Measurements from ENCODE around the gene ZNF750.

Gene ZNF750

DNA sequence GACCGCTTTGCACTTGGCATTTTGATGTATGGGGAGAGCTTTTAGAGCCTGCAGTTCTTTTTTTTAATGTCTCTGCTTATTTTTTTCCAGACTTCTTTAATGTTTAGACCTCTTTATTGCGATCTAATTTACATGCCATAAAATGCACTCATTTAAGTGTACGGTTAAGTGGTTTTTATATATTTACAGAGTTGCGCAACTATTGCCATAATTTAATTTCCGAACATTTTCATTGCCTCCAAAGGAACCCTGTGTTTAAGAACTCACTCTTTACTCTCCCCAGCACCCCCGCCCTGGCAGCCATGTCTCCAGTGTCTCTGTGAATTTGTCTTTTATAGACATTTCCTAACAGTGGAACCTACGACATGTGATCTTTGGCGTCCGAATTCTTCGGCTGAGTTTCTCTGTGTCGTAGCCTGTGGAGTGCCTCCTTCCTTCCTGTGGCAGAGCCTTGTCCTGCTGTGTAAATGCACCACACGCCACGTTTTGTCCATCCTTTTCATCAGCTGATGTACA lies 24.0 kb downstream of the ZNF750 start:
- Histone ChIP-seq H3K27ac (replicated peaks) (no peak overlapping the region), H3K4me3 (replicated peaks; ENCODE audit: insufficient read depth, low read length) (no peak overlapping the region)
- TF ChIP-seq GABPA (IDR thresholded peaks at IDR 0.05; ENCODE audit: low read depth) = no peak
- TF ChIP-seq, protein P1, sequence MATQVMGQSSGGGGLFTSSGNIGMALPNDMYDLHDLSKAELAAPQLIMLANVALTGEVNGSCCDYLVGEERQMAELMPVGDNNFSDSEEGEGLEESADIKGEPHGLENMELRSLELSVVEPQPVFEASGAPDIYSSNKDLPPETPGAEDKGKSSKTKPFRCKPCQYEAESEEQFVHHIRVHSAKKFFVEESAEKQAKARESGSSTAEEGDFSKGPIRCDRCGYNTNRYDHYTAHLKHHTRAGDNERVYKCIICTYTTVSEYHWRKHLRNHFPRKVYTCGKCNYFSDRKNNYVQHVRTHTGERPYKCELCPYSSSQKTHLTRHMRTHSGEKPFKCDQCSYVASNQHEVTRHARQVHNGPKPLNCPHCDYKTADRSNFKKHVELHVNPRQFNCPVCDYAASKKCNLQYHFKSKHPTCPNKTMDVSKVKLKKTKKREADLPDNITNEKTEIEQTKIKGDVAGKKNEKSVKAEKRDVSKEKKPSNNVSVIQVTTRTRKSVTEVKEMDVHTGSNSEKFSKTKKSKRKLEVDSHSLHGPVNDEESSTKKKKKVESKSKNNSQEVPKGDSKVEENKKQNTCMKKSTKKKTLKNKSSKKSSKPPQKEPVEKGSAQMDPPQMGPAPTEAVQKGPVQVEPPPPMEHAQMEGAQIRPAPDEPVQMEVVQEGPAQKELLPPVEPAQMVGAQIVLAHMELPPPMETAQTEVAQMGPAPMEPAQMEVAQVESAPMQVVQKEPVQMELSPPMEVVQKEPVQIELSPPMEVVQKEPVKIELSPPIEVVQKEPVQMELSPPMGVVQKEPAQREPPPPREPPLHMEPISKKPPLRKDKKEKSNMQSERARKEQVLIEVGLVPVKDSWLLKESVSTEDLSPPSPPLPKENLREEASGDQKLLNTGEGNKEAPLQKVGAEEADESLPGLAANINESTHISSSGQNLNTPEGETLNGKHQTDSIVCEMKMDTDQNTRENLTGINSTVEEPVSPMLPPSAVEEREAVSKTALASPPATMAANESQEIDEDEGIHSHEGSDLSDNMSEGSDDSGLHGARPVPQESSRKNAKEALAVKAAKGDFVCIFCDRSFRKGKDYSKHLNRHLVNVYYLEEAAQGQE (IDR thresholded peaks at IDR 0.05; ENCODE audit: insufficient replicate concordance, low read depth) = no peak
- no peak for TF ChIP-seq POLR2AphosphoS5 (IDR thresholded peaks at IDR 0.05; ENCODE audit: low read depth)
- TF ChIP-seq SPI1 (IDR thresholded peaks at IDR 0.05; ENCODE audit: borderline replicate concordance, low read depth) = no peak
- TF ChIP-seq, protein P2, sequence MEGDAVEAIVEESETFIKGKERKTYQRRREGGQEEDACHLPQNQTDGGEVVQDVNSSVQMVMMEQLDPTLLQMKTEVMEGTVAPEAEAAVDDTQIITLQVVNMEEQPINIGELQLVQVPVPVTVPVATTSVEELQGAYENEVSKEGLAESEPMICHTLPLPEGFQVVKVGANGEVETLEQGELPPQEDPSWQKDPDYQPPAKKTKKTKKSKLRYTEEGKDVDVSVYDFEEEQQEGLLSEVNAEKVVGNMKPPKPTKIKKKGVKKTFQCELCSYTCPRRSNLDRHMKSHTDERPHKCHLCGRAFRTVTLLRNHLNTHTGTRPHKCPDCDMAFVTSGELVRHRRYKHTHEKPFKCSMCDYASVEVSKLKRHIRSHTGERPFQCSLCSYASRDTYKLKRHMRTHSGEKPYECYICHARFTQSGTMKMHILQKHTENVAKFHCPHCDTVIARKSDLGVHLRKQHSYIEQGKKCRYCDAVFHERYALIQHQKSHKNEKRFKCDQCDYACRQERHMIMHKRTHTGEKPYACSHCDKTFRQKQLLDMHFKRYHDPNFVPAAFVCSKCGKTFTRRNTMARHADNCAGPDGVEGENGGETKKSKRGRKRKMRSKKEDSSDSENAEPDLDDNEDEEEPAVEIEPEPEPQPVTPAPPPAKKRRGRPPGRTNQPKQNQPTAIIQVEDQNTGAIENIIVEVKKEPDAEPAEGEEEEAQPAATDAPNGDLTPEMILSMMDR (IDR thresholded peaks at IDR 0.05; ENCODE audit: insufficient read depth, low read length) = no peak

DNA sequence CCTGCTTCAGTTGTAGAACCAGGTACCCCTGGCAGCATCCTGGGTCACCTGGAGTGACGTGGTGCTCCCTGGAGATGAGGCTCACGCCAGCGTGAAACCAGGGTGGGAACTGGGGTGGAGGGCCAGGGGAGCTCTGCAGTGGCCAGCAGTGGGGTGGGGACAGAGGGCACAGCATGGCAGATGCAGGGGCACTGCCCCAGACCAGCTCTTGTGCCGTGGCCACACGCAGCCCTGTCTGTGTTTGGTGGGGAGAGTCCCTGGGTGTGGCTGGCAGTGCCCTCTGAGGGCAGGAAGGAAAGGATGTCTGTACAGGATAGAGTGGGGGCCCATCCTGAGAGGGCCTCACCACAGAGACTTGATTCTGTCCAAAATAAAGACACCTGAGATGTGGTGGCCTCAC lies 24.5 kb downstream of the ZNF750 start:
- no peak overlapping the region for H3K27ac ChIP-seq (replicated peaks)
- no peaks in the 10 kb centered on the region for H3K27me3 ChIP-seq (ENCODE audit: insufficient read depth, poor library complexity, severe bottlenecking)
- no peak for DNase-seq (ENCODE audit: low read depth in 1 of 2, low spot score in 1 of 2)
- no peak overlapping the region for H3K4me3 ChIP-seq (replicated peaks; ENCODE audit: insufficient read depth, low read length)
- TF ChIP-seq GABPA (IDR thresholded peaks at IDR 0.05; ENCODE audit: low read depth) (no peak), POLR2AphosphoS5 (IDR thresholded peaks at IDR 0.05; ENCODE audit: low read depth) (no peak), SPI1 (IDR thresholded peaks at IDR 0.05; ENCODE audit: borderline replicate concordance, low read depth) (no peak)
- TF ChIP-seq, protein P2 (IDR thresholded peaks at IDR 0.05; ENCODE audit: insufficient read depth, low read length) = no peak
- TF ChIP-seq, protein P1 (IDR thresholded peaks at IDR 0.05; ENCODE audit: insufficient replicate concordance, low read depth) = no peak

More for the DNA sequence above, 24.0 kb downstream of the ZNF750 start:
- DNase-seq (ENCODE audit: low read depth in 1 of 2, low spot score in 1 of 2) = no peak
- no peaks in the 10 kb centered on the region for H3K27me3 ChIP-seq (ENCODE audit: insufficient read depth, poor library complexity, severe bottlenecking)

DNA sequence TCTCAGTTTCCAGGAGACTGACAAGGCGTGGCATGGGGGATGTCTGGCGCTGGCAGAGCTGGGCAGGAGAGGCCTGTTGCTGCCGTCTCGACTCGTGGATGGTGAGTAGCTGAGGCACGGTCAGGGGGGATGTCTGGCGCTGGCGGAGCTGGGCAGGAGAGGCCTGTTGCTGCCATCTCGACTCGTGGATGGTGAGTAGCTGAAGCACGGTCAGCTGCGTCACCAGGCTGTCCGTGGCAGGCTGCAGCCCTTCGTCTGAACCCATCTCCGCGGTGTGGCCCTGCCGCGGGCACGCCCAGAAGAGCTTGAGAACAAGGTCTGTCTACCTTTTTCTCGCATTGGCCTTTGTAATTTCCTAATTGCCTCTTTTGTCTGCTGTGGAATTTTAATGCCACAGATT lies 25.0 kb downstream of the ZNF750 start:
- TF ChIP-seq, protein P1 (IDR thresholded peaks at IDR 0.05; ENCODE audit: insufficient replicate concordance, low read depth) = no peak
- TF ChIP-seq, protein P2 (IDR thresholded peaks at IDR 0.05; ENCODE audit: insufficient read depth, low read length) = no peak
- no peak for TF ChIP-seq GABPA (IDR thresholded peaks at IDR 0.05; ENCODE audit: low read depth)
- no peak overlapping the region for H3K27ac ChIP-seq (replicated peaks)
- H3K4me3 ChIP-seq (replicated peaks; ENCODE audit: insufficient read depth, low read length) = no peak overlapping the region
- DNase-seq (ENCODE audit: low read depth in 1 of 2, low spot score in 1 of 2) = no peak
- no peaks in the 10 kb centered on the region for H3K27me3 ChIP-seq (ENCODE audit: insufficient read depth, poor library complexity, severe bottlenecking)

Measured in HL-60 (cell line).